Measurements from ENCODE around the gene MAML3.

- TF ChIP-seq CTCF (IDR thresholded peaks at IDR 0.05) = no peak
- no peak for TF ChIP-seq POLR2A (IDR thresholded peaks at IDR 0.05)
Observed at GRCh38 chr4:139845453-139846093, 308.4 kb downstream of the MAML3 start.

Data from uterus (tissue), 2 donors.